Measurements from ENCODE around the gene CDKAL1. TPM values are rescaled to one million over a fixed set of nuclear protein-coding genes. Genes with fewer than 3 reads are reported as not detected.

The CDKAL1 gene
- total and polyA plus RNA-seq, 2 experiments from 2014 or later: 12.2 to 13.7 TPM

DNA sequence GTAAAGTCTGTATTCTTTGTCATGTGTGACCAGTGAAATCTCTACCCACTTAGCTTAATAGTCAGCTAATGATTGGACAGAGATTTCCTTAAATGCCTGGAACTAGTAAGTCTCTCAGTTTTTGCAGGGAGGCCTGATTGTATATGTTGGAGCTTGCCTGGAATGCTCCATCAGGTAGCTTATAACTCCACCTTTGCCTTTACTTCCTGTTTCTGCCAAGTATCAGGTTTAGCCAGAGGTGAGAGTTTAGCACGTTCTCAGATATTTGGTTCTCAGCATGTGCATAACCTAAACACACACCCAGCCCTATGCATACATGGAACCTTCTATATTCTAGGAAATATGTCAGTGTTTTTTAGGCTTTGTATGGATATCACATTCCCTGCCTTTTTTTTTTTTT lies 435.3 kb downstream of the CDKAL1 start:
- Histone ChIP-seq H3K9me3 (ENCODE audit: low read depth) (no peaks in the 10 kb centered on the region), H3K27me3 (no peaks in the 10 kb centered on the region), H3K4me3 (no peak overlapping the region), H3K4me1 (ENCODE audit: low read depth) (no peaks in the 10 kb centered on the region), H3K36me3 (no peaks in the 10 kb centered on the region), H3K27ac (no peak overlapping the region)
- TF ChIP-seq, protein P1, sequence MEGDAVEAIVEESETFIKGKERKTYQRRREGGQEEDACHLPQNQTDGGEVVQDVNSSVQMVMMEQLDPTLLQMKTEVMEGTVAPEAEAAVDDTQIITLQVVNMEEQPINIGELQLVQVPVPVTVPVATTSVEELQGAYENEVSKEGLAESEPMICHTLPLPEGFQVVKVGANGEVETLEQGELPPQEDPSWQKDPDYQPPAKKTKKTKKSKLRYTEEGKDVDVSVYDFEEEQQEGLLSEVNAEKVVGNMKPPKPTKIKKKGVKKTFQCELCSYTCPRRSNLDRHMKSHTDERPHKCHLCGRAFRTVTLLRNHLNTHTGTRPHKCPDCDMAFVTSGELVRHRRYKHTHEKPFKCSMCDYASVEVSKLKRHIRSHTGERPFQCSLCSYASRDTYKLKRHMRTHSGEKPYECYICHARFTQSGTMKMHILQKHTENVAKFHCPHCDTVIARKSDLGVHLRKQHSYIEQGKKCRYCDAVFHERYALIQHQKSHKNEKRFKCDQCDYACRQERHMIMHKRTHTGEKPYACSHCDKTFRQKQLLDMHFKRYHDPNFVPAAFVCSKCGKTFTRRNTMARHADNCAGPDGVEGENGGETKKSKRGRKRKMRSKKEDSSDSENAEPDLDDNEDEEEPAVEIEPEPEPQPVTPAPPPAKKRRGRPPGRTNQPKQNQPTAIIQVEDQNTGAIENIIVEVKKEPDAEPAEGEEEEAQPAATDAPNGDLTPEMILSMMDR (IDR thresholded peaks at IDR 0.05; ENCODE audit: low read depth, low read length): no peak
- no peak for DNase-seq (ENCODE audit: low read depth in 1 of 2, low spot score in 1 of 2)

DNA sequence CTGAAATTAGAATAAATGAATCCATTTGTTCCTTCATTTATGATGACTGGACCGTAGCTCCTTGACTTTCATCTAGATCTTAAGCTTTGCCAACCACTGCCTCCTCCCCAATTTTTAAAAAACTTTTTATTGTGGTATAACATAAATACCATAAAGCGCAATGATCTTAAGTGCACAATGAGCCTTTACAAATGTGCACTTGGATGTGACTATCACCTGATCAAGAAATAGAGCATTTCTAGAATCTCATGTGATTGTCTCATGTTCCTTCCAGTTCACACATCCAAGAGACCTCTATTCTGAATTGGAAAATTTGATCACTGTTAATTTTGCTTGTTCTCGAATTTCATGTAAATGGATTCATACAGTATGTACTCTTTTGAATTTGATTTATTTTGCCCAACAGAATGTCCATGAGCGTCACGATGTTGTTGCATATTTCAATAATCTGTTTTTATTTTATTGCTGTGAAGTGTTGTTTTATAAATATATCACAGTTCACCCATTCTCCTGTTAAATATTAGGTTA lies 442.2 kb downstream of the CDKAL1 start:
- no peak for DNase-seq (ENCODE audit: low read depth in 1 of 2, low spot score in 1 of 2)
- H3K27ac ChIP-seq: no peak overlapping the region
- TF ChIP-seq, protein P1 (IDR thresholded peaks at IDR 0.05; ENCODE audit: low read depth, low read length): no peak
- no peaks in the 10 kb centered on the region for H3K4me1 ChIP-seq (ENCODE audit: low read depth)
- H3K27me3 ChIP-seq: no peaks in the 10 kb centered on the region
- H3K36me3 ChIP-seq: no peaks in the 10 kb centered on the region
- no peak overlapping the region for H3K4me3 ChIP-seq
- H3K9me3 ChIP-seq (ENCODE audit: low read depth): no peaks in the 10 kb centered on the region

DNA sequence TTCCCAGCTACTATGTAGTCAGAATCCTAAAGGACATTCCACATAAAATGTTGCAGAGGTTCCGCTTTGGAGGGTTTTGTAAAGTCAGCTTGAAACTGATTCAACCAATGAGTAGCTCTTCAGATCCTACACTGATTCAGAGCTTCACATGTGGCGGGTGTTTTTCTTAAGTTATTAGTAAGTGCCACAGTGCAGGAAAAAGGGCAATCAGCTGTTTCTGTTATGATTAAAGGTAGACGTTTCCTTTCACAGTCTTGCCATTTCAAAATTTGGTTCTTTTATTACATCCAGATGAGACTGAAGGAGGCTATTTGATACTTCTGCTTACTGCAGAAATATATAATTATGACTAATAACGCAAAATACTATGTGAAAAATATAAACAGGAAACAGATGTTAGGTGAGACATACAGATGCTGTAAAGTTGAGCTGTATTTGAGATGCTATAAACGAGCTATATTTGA lies 443.9 kb downstream of the CDKAL1 start:
- Histone ChIP-seq H3K36me3 (no peaks in the 10 kb centered on the region), H3K9me3 (ENCODE audit: low read depth) (no peaks in the 10 kb centered on the region), H3K4me3 (no peak overlapping the region), H3K4me1 (ENCODE audit: low read depth) (no peaks in the 10 kb centered on the region), H3K27me3 (no peaks in the 10 kb centered on the region), H3K27ac (no peak overlapping the region)
- TF ChIP-seq, protein P1 (IDR thresholded peaks at IDR 0.05; ENCODE audit: low read depth, low read length): no peak
- peak in 1 of 2 donors; percentile 15 for DNase-seq (ENCODE audit: low read depth in 1 of 2, low spot score in 1 of 2)

DNA sequence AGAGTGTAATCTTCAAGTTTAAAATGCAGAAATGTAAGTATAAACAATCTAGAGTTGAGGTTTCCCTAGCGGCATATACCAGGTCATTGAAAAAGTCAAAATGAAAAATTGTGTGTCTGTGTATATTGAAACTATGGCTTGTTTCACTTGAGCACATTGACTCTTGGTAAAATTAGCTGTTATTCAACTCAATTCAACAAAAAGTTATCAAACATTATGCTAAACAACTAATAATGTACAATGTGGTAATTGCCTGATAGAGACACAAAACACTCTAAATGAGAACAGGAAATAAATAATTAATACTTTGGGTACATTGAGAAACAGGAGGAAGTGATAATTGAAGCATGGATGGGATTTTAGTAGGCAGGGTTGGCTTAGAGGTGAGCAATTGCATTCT lies 444.8 kb downstream of the CDKAL1 start:
- Histone ChIP-seq H3K36me3 (no peaks in the 10 kb centered on the region), H3K9me3 (ENCODE audit: low read depth) (no peaks in the 10 kb centered on the region), H3K4me3 (no peak overlapping the region), H3K27ac (no peak overlapping the region), H3K4me1 (ENCODE audit: low read depth) (no peaks in the 10 kb centered on the region), H3K27me3 (no peaks in the 10 kb centered on the region)
- no peak for DNase-seq (ENCODE audit: low read depth in 1 of 2, low spot score in 1 of 2)
- TF ChIP-seq, protein P1 (IDR thresholded peaks at IDR 0.05; ENCODE audit: low read depth, low read length): no peak

DNA sequence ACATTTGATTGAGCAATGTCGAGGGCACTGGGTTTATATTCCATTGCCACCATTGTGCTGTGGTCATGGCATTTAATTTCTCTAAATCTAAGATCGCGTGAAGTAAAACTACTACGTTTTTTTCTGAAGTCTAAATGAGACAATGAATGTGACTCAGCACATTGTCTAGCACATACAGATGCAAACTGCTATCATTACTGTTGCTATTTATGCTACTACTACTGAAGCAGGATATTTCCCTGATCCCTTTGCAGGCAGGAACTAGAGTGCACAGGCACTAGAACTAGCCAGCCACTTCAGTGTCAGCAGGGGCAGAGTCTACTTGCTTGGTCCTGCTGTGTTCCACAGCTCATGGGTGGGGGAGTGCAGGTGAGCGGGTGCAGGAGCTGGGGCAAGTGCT lies 449.7 kb downstream of the CDKAL1 start:
- DNase-seq (ENCODE audit: low read depth in 1 of 2, low spot score in 1 of 2): no peak
- Histone ChIP-seq H3K36me3 (no peaks in the 10 kb centered on the region), H3K4me1 (ENCODE audit: low read depth) (no peaks in the 10 kb centered on the region), H3K9me3 (ENCODE audit: low read depth) (no peaks in the 10 kb centered on the region), H3K27me3 (no peaks in the 10 kb centered on the region), H3K4me3 (no peak overlapping the region), H3K27ac (no peak overlapping the region)
- TF ChIP-seq, protein P1 (IDR thresholded peaks at IDR 0.05; ENCODE audit: low read depth, low read length): no peak

All from cardiac muscle cell (in vitro differentiated cells and primary cell).